ENCODE data around the gene ANXA9.

ANXA9 gene

DNA sequence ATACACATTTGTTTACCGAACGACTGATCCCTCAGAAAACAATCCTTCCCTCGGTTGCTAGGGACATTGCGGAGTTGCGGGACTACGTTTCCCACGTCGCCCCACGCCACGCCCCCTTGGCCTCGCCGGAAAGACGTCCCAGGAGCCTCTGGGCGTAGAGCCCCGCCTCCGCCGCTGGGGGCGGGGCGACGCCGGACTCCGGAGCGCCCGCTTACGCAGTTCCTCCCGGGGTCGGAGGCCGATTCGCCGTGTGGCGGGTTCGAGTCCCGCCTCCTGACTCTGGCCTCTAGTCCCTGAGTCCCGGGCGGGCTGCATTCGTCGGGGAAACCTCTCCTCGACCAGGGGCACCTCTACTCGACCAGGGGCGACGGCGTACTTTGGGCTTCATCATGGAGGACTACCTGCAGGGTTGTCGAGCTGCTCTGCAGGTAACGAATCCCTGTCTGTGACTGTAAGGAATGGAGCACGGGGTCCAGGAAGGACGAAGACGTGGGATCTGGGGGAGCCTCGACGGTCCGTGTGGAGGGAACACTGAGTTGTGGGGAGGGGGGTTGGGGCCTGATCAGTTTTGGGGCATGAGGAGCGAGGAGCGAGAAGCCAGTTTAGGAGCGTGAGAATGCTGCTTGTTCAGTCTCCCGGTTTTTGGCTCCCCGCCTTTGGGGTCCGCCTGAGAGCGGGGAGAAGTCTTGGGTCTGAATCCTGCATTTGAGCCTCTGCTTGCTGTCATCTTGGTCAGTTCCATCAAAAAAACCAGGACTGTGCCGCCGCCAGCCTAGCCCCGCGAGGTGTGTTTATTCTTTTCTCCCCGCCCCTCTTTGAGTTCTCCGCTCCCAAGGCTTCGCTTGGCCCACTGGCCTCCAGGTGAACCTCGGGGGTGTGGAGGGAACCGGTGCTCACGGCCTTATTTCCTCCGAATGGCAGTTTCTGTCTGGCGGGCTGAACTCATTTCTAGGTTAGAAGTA is 26.4 kb downstream of the ANXA9 start, which contains the start of gene PRUNE1 (continued):
- TF ChIP-seq, protein P1, sequence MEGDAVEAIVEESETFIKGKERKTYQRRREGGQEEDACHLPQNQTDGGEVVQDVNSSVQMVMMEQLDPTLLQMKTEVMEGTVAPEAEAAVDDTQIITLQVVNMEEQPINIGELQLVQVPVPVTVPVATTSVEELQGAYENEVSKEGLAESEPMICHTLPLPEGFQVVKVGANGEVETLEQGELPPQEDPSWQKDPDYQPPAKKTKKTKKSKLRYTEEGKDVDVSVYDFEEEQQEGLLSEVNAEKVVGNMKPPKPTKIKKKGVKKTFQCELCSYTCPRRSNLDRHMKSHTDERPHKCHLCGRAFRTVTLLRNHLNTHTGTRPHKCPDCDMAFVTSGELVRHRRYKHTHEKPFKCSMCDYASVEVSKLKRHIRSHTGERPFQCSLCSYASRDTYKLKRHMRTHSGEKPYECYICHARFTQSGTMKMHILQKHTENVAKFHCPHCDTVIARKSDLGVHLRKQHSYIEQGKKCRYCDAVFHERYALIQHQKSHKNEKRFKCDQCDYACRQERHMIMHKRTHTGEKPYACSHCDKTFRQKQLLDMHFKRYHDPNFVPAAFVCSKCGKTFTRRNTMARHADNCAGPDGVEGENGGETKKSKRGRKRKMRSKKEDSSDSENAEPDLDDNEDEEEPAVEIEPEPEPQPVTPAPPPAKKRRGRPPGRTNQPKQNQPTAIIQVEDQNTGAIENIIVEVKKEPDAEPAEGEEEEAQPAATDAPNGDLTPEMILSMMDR (tag by site-specific recombination; IDR thresholded peaks at IDR 0.05): no peak; the same call in 1 of the 2 replicates
- peak; percentile 15; the same call in 1 of the 2 replicates for TF ChIP-seq ZNF2 (tag by site-specific recombination; IDR thresholded peaks at IDR 0.05)
- peak; percentile 97 for TF ChIP-seq SP2 (tag by site-specific recombination; IDR thresholded peaks at IDR 0.05)
- TF ChIP-seq ZNF341 (tag by site-specific recombination; IDR thresholded peaks at IDR 0.05; ENCODE audit: low read depth): no peak
- TF ChIP-seq, protein P2, sequence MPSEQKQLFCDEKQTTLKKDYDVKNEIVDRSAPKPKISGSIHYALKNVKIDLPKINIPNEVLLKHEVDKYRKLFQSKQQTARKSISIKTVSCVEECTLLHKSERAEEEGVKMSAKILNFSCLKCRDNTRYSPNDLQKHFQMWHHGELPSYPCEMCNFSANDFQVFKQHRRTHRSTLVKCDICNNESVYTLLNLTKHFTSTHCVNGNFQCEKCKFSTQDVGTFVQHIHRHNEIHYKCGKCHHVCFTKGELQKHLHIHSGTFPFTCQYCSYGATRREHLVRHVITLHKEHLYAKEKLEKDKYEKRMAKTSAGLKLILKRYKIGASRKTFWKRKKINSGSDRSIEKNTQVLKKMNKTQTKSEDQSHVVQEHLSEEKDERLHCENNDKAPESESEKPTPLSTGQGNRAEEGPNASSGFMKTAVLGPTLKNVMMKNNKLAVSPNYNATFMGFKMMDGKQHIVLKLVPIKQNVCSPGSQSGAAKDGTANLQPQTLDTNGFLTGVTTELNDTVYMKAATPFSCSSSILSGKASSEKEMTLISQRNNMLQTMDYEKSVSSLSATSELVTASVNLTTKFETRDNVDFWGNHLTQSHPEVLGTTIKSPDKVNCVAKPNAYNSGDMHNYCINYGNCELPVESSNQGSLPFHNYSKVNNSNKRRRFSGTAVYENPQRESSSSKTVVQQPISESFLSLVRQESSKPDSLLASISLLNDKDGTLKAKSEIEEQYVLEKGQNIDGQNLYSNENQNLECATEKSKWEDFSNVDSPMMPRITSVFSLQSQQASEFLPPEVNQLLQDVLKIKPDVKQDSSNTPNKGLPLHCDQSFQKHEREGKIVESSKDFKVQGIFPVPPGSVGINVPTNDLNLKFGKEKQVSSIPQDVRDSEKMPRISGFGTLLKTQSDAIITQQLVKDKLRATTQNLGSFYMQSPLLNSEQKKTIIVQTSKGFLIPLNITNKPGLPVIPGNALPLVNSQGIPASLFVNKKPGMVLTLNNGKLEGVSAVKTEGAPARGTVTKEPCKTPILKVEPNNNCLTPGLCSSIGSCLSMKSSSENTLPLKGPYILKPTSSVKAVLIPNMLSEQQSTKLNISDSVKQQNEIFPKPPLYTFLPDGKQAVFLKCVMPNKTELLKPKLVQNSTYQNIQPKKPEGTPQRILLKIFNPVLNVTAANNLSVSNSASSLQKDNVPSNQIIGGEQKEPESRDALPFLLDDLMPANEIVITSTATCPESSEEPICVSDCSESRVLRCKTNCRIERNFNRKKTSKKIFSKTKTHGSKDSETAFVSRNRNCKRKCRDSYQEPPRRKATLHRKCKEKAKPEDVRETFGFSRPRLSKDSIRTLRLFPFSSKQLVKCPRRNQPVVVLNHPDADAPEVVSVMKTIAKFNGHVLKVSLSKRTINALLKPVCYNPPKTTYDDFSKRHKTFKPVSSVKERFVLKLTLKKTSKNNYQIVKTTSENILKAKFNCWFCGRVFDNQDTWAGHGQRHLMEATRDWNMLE (tag by site-specific recombination; conservative IDR thresholded peaks at IDR 0.05; ENCODE audit: low read depth): no peak; the same call in none of the 2 replicates
- no peak for TF ChIP-seq ZNF596 (tag by site-specific recombination; IDR thresholded peaks at IDR 0.05)
- TF ChIP-seq ZNF785 (tag by site-specific recombination; IDR thresholded peaks at IDR 0.05): peak; percentile 76; the same call in 1 of the 2 replicates
- no peak for TF ChIP-seq SETDB1 (IDR thresholded peaks at IDR 0.05; ENCODE audit: insufficient read length, low read length)
- TF ChIP-seq, protein P3, sequence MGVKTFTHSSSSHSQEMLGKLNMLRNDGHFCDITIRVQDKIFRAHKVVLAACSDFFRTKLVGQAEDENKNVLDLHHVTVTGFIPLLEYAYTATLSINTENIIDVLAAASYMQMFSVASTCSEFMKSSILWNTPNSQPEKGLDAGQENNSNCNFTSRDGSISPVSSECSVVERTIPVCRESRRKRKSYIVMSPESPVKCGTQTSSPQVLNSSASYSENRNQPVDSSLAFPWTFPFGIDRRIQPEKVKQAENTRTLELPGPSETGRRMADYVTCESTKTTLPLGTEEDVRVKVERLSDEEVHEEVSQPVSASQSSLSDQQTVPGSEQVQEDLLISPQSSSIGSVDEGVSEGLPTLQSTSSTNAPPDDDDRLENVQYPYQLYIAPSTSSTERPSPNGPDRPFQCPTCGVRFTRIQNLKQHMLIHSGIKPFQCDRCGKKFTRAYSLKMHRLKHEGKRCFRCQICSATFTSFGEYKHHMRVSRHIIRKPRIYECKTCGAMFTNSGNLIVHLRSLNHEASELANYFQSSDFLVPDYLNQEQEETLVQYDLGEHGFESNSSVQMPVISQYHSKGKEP (tag by site-specific recombination; IDR thresholded peaks at IDR 0.05): 0 out of 2 replicates have a peak, but pooled peaks have one; percentile 6
- TF ChIP-seq ZNF211 (tag by site-specific recombination; IDR thresholded peaks at IDR 0.05; ENCODE audit: low read depth): no peak
- no peak for TF ChIP-seq ZNF202 (tag by site-specific recombination; IDR thresholded peaks at IDR 0.05; ENCODE audit: borderline replicate concordance)
- no peak for TF ChIP-seq FEZF1 (tag by site-specific recombination; IDR thresholded peaks at IDR 0.05)
- no peak for TF ChIP-seq OVOL3 (tag by site-specific recombination; IDR thresholded peaks at IDR 0.05)
- TF ChIP-seq ZNF214 (tag by site-specific recombination; IDR thresholded peaks at IDR 0.05; ENCODE audit: borderline replicate concordance): no peak
- TF ChIP-seq ZNF768 (tag by site-specific recombination; IDR thresholded peaks at IDR 0.05): no peak
- peak; percentile 92 for TF ChIP-seq ZNF580 (tag by site-specific recombination; IDR thresholded peaks at IDR 0.05)
- no peak for TF ChIP-seq ZNF544 (tag by site-specific recombination; IDR thresholded peaks at IDR 0.05)
- TF ChIP-seq ZNF175 (tag by site-specific recombination; IDR thresholded peaks at IDR 0.05): no peak
- no peak for TF ChIP-seq RBAK (tag by site-specific recombination; IDR thresholded peaks at IDR 0.05)
- TF ChIP-seq SP3 (tag by site-specific recombination; IDR thresholded peaks at IDR 0.05): peak; percentile 98
- TF ChIP-seq ZNF548 (tag by site-specific recombination; IDR thresholded peaks at IDR 0.05): no peak
- TF ChIP-seq ZSCAN5A (tag by site-specific recombination; IDR thresholded peaks at IDR 0.05): no peak
- TF ChIP-seq ZNF660 (tag by site-specific recombination; IDR thresholded peaks at IDR 0.05): peak; percentile 74; the same call in 1 of the 2 replicates
- TF ChIP-seq REST (tag by site-specific recombination; IDR thresholded peaks at IDR 0.05): no peak; the same call in 1 of the 2 replicates
